Body of pancreas (tissue), 4 donors: Measurements from ENCODE around the gene EPS8. TPM values are rescaled to one million over a fixed set of nuclear protein-coding genes. Genes with fewer than 3 reads are reported as not detected.

Experiments
- ATAC-seq: fragments of 150-250 bp; one replicate; pipeline ENCODE4 v1.9.1; 2016
- DNase-seq, 4 donors: peaks; one replicate each; pipeline ENCODE4 v3.0.0-alpha.2; 2019
- H3K27ac ChIP-seq, 4 donors: fragments of 200-600 bp; sonication (generic); 1 replicate in 3 of 4; 2 replicates in 1 of 4; pipeline versions ENCODE4 v1.5.1 to v1.6.1; 2016 to 2019; ENCODE audit warnings: mild to moderate bottlenecking in 1 of 4, mixed read lengths in 1 of 4, moderate library complexity in 1 of 4
- H3K27me3 ChIP-seq, 2 donors: fragments of 200-600 bp; sonication (generic); one replicate each; pipeline ENCODE4 v1.6.0; 2016; ENCODE audit warnings: mild to moderate bottlenecking in 1 of 2
- H3K36me3 ChIP-seq, 2 donors: fragments of 200-600 bp; sonication (generic); replicated peaks in 1 of 2; 2 replicates each; pipeline ENCODE4 v1.5.1; 2016; ENCODE audit warnings: low read depth in 2 of 2; ENCODE audit not compliant: insufficient read depth in 1 of 2
- H3K4me1 ChIP-seq: fragments of 200-600 bp; sonication (generic); one replicate; pipeline ENCODE4 v1.6.0; 2016
- H3K4me3 ChIP-seq, 2 donors: fragments of 200-600 bp; sonication (generic); 1 replicate in 1 of 2; 2 replicates in 1 of 2; pipeline ENCODE4 v1.5.1; 2016 to 2019
- H3K9me3 ChIP-seq, 3 donors: fragments of 200-600 bp; sonication (generic); 1 replicate in 2 of 3; 2 replicates in 1 of 3; pipeline ENCODE4 v1.5.1; 2016
- CTCF ChIP-seq, 7 experiments: fragments of 450-650 bp in 4 of 7; fragments of 200-600 bp in 3 of 7; sonication (generic) in 3 of 7; IDR thresholded peaks; one replicate each; pipeline ENCODE4 v1.5.1; 2016 to 2019; ENCODE audit warnings: antibody characterized with exemption in 7 of 7
- POLR2A ChIP-seq, 3 donors: fragments of 450-650 bp; IDR thresholded peaks; one replicate each; pipeline ENCODE4 v1.6.1; 2016; ENCODE audit warnings: antibody characterized with exemption in 3 of 3, mild to moderate bottlenecking in 2 of 3
- WGBS, 2 donors: methylation state at CpG; one replicate each; pipeline ENCODE4 v1.1.5; 2017; 5-methylcytosine and 5-hydroxymethylcytosine counted together
- intact Hi-C: fragments of 100-400 bp; cut with DNase I; formaldehyde crosslinking; loops from one replicate; pipeline ENCODE4 v1.15.1; 2023
- total RNA-seq, 2 donors: library from RNA; depleted of rRNA; stranded (reverse); fragments of >200 nt; gene quantifications; one replicate each; pipeline ENCODE4 v1.1.0, GENCODE V29; 2016

Gene EPS8
- total RNA-seq, 2 donors from 2014 or later: 31.6 to 41.2 TPM

GRCh38 chr12:15693228-15693911 is 95.8 kb downstream of the EPS8 start:
- no peak overlapping the region for H3K4me3 ChIP-seq
- H3K27me3 ChIP-seq: no peaks in the 10 kb centered on the region
- H3K9me3 ChIP-seq: no peaks in the 10 kb centered on the region
- peak overlapping the region in 1 of 4 donors; percentile 8 for H3K27ac ChIP-seq
- intact Hi-C loops: no loop called here
- ATAC-seq (no peak), DNase-seq (no peak)
- no peaks in the 10 kb centered on the region for H3K36me3 ChIP-seq
- TF ChIP-seq CTCF (IDR thresholded peaks at IDR 0.05) (no peak), POLR2A (IDR thresholded peaks at IDR 0.05) (no peak)
- 85 to 96% methylated on average over 2 of the region's 2 CpGs for WGBS, 2 donors
- H3K4me1 ChIP-seq: peaks cover 22% of the 10 kb centered on the region

GRCh38 chr12:15691388-15691787 is 97.8 kb downstream of the EPS8 start:
- ATAC-seq (no peak), DNase-seq (peak in 1 of 4 donors; percentile 19)
- Histone ChIP-seq H3K4me1 (peaks cover 23% of the 10 kb centered on the region), H3K27ac (no peak overlapping the region), H3K36me3 (no peaks in the 10 kb centered on the region), H3K9me3 (no peaks in the 10 kb centered on the region), H3K27me3 (no peaks in the 10 kb centered on the region), H3K4me3 (no peak overlapping the region)
- 80 to 81% methylated on average over 4 of the region's 4 CpGs for whole genome bisulfite sequencing, 2 donors
- intact Hi-C loops: no loop called here
- TF ChIP-seq CTCF (IDR thresholded peaks at IDR 0.05) (no peak), POLR2A (IDR thresholded peaks at IDR 0.05) (no peak)

GRCh38 chr12:15690320-15690719 is 98.9 kb downstream of the EPS8 start:
- TF ChIP-seq POLR2A (IDR thresholded peaks at IDR 0.05) (no peak), CTCF (IDR thresholded peaks at IDR 0.05) (no peak)
- Histone ChIP-seq H3K4me3 (no peak overlapping the region), H3K27me3 (no peaks in the 10 kb centered on the region), H3K27ac (no peak overlapping the region), H3K36me3 (no peaks in the 10 kb centered on the region), H3K9me3 (no peaks in the 10 kb centered on the region), H3K4me1 (peaks cover 23% of the 10 kb centered on the region)
- ATAC-seq (no peak), DNase-seq (no peak)
- WGBS, 2 donors: 54 to 62% methylated on average over 1 of the region's 1 CpG
- intact Hi-C loops: no loop called here

- Histone ChIP-seq H3K27me3 (no peaks in the 10 kb centered on the region), H3K4me3 (no peak overlapping the region), H3K27ac (no peak overlapping the region), H3K36me3 (no peaks in the 10 kb centered on the region), H3K4me1 (peaks cover 23% of the 10 kb centered on the region), H3K9me3 (no peaks in the 10 kb centered on the region)
- intact Hi-C loops: no loop called here
- no peak for DNase-seq
- WGBS, 2 donors: 58 to 59% methylated on average over 4 of the region's 4 CpGs
- TF ChIP-seq POLR2A (IDR thresholded peaks at IDR 0.05): no peak
- no peak for TF ChIP-seq CTCF (IDR thresholded peaks at IDR 0.05)
- ATAC-seq: peak; percentile 38
Measured at GRCh38 chr12:15689751-15690191, 99.4 kb downstream of the EPS8 start.
